Head of caudate nucleus (tissue), 42 donors: ENCODE results near the gene CNTNAP5.

Experiments used
- DNase-seq, 42 donors: peaks; one replicate each; pipeline versions ENCODE4 v3.0.0 to v3.0.0-alpha.2; 2020 to 2021; ENCODE audit warnings: mixed read lengths in 7 of 42
- intact Hi-C: fragments of 100-400 bp; cut with DNase I; formaldehyde crosslinking; loops from one replicate; pipeline ENCODE4 v1.15.0; 2022

The CNTNAP5 gene

DNA sequence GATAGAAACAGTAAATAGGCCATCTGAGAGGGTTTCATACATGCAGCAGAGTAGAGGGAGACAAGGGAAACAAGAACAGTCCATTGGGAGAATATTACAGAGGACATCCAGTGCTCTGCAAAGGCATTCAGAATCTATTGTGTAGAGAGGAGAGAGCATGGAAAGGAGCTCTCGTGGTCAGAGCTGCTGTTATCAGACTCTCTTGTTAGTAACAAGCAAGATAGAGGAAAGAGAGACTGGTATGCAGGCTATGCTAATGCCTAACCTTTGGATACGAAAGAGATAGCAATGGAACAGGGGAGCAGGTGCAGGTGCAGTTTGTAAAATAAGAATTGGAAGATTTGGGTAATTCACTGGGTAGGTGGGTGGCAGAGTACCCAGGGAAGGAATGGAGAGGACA lies 855.9 kb downstream of the CNTNAP5 start:
- no peak for DNase-seq
- intact Hi-C loops = no loop called here

DNA sequence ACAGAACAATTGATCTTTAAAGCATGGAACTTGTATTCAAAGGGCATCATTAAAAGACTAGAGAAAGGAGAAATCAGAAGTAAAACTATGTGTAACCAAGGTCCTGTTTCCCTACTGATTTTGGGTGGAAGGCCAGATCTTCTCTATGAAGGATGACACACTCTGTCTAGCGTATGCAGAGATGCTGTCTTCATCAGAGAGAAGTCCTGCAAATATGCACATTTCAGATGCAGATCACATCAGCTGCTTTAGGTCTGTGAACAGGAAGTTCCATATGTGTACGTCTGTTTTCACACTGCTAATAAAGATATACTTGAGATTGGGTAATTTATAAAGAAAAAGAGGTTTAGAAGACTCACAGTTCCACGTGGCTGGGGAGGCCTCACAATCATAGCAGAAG lies 857.3 kb downstream of the CNTNAP5 start:
- DNase-seq = no peak
- intact Hi-C loops = no loop called here

DNA sequence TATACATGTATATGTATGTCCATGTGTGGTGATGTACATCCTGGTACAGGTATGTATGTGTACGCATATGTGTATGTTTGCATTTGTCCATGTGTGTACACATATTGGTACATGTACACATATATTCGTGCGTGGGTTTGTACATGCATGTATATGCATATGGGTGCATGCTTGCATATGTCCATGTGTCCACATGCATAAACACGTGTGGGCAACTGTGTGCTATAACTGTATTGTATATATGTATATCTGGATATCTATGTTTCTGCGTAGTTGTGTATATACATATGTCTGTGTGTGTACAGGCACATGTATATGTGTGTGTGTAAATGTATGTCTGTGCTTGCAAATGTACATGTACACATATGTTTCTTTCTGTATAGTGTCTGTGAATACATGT lies 858.5 kb downstream of the CNTNAP5 start:
- intact Hi-C loops = no loop called here

DNA sequence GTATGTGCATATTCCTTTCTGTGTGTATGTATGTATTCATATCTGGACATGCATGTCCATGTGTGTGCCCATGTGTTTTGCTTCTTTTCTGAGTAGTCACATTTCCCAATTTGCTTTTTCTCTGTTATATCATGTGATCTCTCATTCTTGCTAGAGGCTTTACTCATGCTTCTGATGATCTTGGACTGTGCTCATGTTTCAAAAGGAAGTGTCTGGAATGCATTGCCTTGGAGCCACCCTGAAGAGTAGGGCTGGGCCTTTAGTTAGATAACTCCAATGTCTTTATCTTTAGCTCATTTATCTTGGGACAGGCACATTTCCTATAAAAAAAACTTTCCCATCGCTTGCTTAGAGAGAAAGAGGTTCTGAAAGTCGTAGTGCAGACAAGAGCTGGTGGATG lies 859.2 kb downstream of the CNTNAP5 start:
- DNase-seq = no peak
- intact Hi-C loops = no loop called here

More for the DNA sequence above, 858.5 kb downstream of the CNTNAP5 start:
- DNase-seq = no peak

DNA sequence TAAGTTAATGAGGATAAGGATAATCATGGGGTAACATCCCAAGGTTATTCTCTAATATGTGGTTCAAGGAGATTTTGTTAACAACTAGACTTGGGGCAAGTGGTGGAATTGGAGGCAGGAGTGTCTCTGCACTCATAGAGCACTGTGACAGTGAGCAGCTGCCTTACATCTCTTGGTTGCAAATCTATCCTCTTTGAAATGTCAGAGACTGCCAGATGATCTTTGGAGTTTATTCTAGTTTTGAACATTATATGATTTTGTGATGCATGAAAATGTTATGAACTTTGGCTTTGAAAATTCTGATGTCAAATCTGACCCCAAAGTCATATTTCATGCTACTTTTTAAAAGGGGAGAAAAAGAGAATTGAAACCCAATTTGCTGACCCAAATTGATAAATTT lies 861.1 kb downstream of the CNTNAP5 start:
- intact Hi-C loops = no loop called here
- no peak for DNase-seq

DNA sequence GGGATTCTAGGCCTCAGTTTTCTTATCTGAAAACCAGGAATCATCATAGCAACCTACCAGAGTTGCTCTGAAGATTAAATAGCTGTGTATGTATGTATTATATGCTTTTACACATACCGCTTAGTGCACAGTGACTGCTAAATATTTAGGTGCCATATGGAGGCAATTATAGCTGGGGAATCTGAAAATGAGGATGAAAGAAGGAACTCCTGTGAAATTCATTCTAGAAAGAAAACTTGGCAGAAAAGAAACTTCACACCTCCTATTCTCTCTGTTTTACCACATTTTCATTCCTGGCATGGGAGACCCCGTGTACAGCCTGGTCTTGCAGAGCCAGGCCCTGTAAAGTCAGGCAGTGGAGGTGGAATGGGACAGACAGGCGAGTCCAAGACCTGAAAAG lies 862.4 kb downstream of the CNTNAP5 start:
- no peak for DNase-seq
- intact Hi-C loops = no loop called here

DNA sequence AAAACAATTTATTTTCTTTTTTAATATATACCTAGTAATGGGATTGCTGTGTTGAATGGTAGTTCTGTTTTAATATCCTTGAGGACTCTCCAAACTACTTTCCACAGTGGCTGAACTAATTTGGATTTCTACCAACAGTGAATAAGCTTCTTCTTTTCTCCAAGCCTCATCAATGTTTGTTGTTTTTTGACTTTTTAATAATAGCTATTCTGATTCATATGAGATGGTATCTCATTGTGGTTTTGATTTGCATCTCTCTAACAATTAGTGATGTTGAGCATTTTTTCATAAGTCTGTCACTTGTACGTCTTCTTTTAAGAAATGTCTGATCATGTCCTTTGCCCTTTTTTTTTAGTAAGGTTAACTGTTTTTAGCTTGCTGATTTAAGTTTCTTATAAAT lies 863.3 kb downstream of the CNTNAP5 start:
- intact Hi-C loops = no loop called here

DNA sequence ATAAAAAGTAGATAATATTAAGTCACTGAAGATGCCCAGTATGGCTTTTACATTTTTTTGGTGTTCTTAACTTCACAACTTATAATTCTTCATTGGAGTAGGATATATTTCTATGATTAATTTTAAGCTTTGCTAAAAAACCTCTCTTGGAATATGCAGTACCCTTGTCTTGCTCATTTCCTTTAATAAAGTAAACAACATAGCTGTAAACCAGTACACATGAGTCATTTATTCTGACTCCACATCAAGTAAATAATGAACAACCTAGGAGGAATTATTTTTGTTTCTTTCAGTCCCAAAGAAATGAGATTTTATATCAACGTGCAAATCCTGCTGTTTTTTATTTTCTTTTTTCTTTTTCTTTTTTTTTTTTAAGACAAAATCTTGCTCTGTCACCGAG lies 869.1 kb downstream of the CNTNAP5 start:
- no peak for DNase-seq
- intact Hi-C loops = no loop called here

More for the DNA sequence above, 863.3 kb downstream of the CNTNAP5 start:
- no peak for DNase-seq

DNA sequence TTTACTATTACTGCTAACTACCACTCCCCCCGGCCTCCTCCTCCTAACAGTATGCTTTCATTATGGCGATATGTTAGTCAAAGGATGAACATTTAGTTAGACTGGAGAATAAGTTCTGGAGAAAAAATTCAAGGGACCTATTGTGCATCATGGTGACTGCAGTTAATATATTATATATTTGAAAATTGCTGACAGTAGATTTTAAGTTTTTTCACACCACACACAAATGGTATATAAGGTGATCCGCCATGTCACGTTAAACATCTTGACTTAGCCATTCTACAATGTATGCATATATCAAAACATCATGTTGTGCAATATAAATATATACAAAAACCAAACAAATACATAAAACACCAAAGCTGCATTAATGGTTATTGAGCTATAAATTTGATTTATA lies 873.7 kb downstream of the CNTNAP5 start:
- no peak for DNase-seq
- intact Hi-C loops = no loop called here

DNA sequence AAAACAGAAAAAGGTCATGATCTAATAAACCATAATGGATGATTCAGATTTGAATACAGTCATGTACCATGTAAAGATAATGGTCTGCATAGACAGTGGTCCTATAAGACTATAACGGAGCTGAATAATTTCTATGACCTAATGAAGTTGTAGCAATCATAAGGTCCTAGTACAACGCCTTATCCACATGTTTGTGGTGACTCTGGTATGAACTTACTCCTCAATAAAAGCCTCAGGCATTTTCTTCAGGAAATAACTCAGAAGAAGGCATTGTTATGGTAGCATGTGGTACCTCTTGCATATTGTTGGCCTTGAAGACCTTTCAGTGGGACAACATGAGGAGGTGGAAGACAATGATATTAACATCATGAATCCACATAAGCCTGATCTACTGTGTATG lies 883.3 kb downstream of the CNTNAP5 start:
- intact Hi-C loops = no loop called here
- DNase-seq = no peak

DNA sequence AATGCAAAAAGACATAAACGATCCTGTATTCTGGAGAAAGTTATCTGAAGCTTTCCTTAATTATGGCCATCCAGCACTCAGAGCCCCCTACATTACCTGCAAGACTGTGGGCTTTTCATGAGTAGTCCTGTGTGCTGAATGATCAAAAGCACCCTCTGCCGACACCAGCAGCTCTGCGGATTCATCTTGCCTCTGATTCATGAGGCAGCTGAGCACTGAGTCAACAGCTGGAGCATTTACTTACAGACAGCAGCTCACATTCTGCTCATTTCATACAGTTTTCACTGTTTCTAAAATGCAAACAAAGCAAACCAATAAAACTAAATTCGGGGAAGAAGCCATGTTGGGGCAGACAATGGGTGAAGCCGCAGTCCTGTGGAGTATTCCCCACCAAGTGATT lies 886.5 kb downstream of the CNTNAP5 start:
- intact Hi-C loops = no loop called here
- peak in 23 of 42 donors; percentile 3 to 66 (median 17) for DNase-seq

DNA sequence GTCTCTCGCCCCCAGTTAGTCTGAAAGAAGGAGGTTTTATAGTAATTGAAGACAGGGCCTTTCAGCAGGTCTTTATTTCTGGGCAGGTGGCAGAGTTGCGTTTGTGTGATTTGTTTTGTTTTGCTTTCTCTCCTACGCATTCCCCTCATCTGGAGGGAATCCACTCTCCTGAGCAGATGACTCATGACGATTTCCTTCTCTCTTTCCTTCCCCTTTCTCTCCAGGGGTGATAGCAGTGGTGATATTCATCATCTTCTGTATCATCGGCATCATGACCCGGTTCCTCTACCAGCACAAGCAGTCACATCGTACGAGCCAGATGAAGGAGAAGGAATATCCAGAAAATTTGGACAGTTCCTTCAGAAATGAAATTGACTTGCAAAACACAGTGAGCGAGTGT lies 888.8 kb downstream of the CNTNAP5 start:
- DNase-seq = no peak
- intact Hi-C loops = no loop called here

DNA sequence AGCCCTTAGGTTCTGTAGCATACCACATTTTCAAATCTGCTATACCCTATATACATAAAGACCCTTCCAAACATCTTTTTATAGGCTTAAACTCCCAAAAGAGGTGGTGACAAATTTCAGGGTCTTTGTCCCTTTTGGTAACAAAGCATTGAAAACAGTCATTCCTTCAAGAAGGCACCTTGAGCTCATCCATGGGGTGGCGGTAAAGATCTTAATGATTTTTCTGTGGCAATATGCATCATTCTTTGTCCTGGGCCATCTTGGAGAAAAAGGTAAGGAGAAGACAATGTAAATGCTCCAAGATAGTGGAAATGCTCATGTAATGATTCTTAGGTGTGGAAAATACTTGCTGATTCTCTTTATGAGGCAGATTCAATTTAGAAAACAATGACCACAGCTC lies 890.5 kb downstream of the CNTNAP5 start:
- intact Hi-C loops = no loop called here
- DNase-seq = no peak

DNA sequence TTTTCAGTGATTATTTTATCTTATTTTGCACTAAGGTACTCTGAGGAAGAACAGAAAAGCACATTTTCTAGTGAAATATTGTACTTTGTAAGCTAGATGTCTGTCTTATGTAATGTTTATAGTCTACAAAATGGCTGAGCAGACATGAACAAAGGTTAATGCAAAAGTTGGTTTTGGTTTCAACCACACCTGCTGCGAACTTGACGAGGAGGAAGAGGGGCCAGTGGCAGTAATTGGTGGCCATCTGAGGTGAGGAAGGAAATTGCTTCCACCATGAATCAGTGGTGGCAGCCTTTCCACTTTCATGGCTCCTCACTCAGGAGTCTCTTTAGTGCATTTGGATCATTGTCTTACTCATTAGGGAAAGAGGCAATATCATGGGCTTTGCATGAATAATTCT lies 894.2 kb downstream of the CNTNAP5 start:
- intact Hi-C loops = no loop called here
- DNase-seq = no peak

DNA sequence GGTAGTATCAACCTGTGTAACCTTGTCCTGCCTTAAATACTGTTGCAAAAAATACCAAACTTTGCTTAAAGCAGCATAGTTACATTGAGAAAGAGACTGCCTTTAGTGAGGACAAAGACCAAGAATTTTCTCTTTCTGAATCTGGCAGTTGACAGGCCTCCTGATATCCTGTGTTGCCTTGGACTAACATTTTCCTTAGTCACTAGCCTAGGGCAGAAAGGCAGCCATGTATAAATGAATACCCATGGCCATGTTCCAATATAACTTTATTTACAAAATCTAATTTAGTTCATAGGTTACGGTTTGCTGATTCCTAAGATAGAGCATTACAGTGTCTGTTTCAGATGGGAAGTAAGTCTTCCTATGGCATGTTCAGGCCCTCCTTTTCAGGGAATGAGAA lies 895.4 kb downstream of the CNTNAP5 start:
- intact Hi-C loops = no loop called here
- DNase-seq = no peak

DNA sequence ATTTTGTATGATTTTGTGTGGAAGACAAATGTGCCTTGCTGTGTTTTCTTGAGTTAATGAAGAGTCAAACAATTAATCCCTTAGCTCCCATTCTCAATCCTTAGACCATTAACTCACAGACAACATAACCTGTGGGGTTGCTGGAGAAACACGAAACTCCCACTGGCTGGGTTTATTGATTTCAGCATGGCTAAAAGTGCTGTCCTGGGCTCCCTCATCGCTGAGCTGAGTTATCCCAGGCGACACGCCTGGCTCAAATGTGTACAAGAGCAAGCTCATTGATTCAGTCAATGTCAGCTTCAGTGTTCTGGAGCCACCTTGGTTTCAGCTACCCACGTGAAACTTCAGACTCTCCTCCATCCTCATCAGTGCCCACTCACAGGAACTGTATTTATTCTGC lies 896.1 kb downstream of the CNTNAP5 start:
- DNase-seq = no peak
- intact Hi-C loops = no loop called here

DNA sequence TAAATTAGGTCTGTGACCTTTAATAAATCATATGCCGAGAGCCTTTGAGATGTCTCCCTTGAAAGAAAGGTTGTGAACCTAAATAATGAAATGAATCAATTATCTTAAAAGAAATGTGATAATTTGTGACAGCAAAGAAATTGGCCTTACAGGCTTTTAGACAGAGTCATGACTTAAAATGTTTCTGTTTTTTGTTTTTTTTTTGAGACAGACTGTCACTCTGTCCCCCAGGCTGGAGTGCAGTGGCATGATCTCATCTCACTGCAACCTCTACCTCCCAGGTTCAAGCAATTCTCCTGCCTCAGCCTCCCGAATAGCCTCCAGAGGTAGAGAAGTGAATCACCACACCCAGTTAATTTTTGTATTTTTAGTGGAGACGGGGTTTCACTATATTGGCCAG lies 898.0 kb downstream of the CNTNAP5 start:
- DNase-seq = no peak
- intact Hi-C loops = no loop called here

DNA sequence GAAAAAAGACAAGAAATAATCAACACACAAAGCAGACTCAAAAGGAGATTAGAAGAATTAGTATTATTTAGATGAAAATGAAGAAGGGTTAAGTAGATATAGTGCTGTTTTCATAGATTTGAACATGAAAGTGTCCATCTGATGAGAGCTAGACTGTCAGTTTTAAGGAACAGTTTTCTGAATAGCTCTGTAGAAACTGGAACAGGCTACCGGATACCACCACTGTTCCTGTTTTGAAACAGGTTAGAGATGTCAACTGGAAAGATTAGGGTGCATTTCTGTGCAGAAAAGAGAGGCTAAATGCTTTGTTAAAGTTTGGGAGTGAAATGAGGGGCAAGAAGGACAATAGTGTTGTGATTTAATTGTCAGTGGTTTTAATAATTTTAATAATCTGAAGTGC lies 908.8 kb downstream of the CNTNAP5 start:
- intact Hi-C loops = no loop called here
- no peak for DNase-seq

DNA sequence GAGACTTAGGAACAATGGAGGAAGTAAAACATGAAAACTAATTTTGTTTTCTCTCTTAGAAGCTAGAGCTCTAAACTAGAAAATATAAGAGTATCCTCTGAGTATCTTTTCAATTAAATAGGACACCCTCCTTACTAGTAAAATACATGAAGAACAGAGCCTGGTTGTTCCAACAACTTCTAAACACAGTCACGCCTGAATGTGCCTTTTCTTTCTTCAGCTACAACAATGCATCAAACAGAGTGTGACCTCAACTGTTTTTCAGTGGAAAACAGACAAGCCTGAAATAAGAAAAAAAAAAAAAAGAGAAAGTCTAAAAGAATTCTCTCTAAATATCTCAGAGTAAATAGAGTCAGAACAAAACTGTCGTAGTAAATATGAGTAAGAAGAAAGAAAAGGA lies 928.8 kb downstream of the CNTNAP5 start:
- intact Hi-C loops = no loop called here
- peak in 3 of 42 donors; percentile 17 to 29 (median 21) for DNase-seq

DNA sequence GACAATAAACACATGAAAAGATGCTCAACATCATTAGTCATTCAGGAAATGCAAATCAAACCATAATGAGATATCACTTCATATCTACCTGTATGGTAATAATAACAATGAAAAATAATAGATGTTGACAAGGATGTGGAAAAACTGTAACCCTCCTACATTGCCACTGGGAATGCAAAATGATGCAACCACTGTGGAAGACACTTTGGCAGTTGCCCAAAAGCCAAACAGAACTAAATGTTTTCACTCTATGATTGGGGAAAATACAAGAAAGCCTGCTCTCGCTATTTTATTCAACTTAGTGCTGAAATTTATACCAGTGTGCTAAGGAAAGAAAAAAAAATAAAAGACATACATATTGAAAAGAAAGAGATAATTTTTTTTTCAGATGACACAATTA lies 934.5 kb downstream of the CNTNAP5 start:
- intact Hi-C loops = no loop called here
- DNase-seq = peak in 1 of 42 donors; percentile 22

DNA sequence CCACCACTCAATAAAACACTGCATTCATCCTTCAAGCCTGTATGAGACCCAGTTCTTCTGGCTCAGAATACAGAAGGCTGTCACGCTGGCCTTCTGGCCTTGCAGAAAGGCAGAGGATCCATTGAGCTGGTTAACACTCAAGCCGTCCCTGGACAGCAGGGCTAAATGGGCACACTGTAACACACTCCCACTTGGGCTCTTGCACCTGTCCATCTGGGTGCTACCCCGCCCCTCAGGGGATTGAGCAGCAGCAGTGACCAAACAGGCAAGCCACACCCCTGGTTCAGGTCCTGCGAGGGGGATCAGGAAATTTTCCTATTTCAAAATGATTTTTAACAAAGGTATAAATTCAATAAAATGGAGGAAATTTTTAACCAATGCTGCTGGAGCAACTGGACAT lies 936.0 kb downstream of the CNTNAP5 start:
- intact Hi-C loops = no loop called here
- DNase-seq = no peak
